Lung (tissue), 13 donors: ENCODE data around the gene RASSF7. TPM values are rescaled to one million over a fixed set of nuclear protein-coding genes. Genes with fewer than 3 reads are reported as not detected.

Source experiments
- ATAC-seq: fragments of 200-7000 bp; cut with Tn5 transposase; one replicate; pipeline ENCODE4 v1.9.1; 2020; ENCODE audit warnings: moderate number of reproducible peaks; ENCODE audit not compliant: insufficient read depth, low FRiP score
- DNase-seq, 3 donors: peaks; one replicate each; pipeline ENCODE4 v3.0.0-alpha.2; 2013 to 2017
- H3K27ac ChIP-seq, 2 donors: one replicate each; pipeline ENCODE4 v1.5.1; 2013; ENCODE audit warnings: mild to moderate bottlenecking in 2 of 2, moderate library complexity in 2 of 2, control low read depth in 1 of 2, inconsistent platforms in 1 of 2, low read depth in 1 of 2, low read length in 1 of 2
- H3K27me3 ChIP-seq, 3 donors: one replicate each; pipeline ENCODE4 v1.5.1; 2013; ENCODE audit warnings: low read length in 2 of 3; ENCODE audit not compliant: control insufficient read depth in 3 of 3, insufficient read depth in 3 of 3
- H3K36me3 ChIP-seq, 4 donors: one replicate each; pipeline ENCODE4 v1.5.1; 2013; ENCODE audit warnings: low read length in 4 of 4, mild to moderate bottlenecking in 1 of 4, moderate library complexity in 1 of 4; ENCODE audit not compliant: control insufficient read depth in 4 of 4, insufficient read depth in 4 of 4
- H3K4me1 ChIP-seq, 5 donors: one replicate each; pipeline ENCODE4 v1.5.1; 2013; ENCODE audit warnings: low read length in 5 of 5, mild to moderate bottlenecking in 2 of 5, moderate library complexity in 1 of 5; ENCODE audit not compliant: control insufficient read depth in 5 of 5, insufficient read depth in 5 of 5
- H3K4me3 ChIP-seq: one replicate; pipeline ENCODE4 v1.5.1; 2013; ENCODE audit warnings: mild to moderate bottlenecking, control low read depth, moderate library complexity
- H3K9ac ChIP-seq, 2 donors: one replicate each; pipeline ENCODE4 v1.5.1; 2013; ENCODE audit warnings: low read length in 2 of 2, control low read depth in 1 of 2; ENCODE audit not compliant: insufficient read depth in 1 of 2
- H3K9me3 ChIP-seq, 4 donors: one replicate each; pipeline ENCODE4 v1.5.1; 2013; ENCODE audit warnings: low read length in 3 of 4, mild to moderate bottlenecking in 1 of 4, moderate library complexity in 1 of 4; ENCODE audit not compliant: control insufficient read depth in 4 of 4, insufficient read depth in 3 of 4
- WGBS, 2 donors: extraction: QIAGEN DNeasy Blood & Tissue Kit; methylation state at CpG; one replicate each; pipeline ENCODE4 v1.1.7; 2013; 5-methylcytosine and 5-hydroxymethylcytosine counted together
- polyA plus RNA-seq, 2 donors: library from polyadenylated mRNA; stranded (reverse); fragments of 200-250 nt; gene quantifications; one replicate each; pipeline ENCODE4 v1.2.1, GENCODE V29; 2013
- small RNA-seq: library from RNA; depleted of rRNA; stranded (forward); fragments of <200 nt; gene quantifications from one replicate; pipeline ENCODE3, GENCODE V24; 2014; ENCODE audit warnings: low replicate concordance
- total RNA-seq, 2 donors: library from RNA; depleted of rRNA in 1 of 2; stranded (reverse); fragments of >200 nt in 1 of 2; gene quantifications; one replicate each; pipeline ENCODE4 v1.2.1, GENCODE V29; 2014 to 2021
- TF ChIP-seq, protein P1 (sequence below): IDR thresholded peaks from 2 replicates; pipeline ENCODE4 v1.5.1; 2012; ENCODE audit warnings: mild to moderate bottlenecking; ENCODE audit errors: control extremely low read depth, extremely low read depth
- donor health status: control.
- donor health status: control.
- donor health status: Bipolar disorder and iron deficiency.
- donor health status: healthy.
- donor health status: DM: yes; HTN: yes; CAD: no.

Gene RASSF7
- total and polyA plus RNA-seq, 4 donors: 47.9 to 153 (median 66.4) TPM

DNA sequence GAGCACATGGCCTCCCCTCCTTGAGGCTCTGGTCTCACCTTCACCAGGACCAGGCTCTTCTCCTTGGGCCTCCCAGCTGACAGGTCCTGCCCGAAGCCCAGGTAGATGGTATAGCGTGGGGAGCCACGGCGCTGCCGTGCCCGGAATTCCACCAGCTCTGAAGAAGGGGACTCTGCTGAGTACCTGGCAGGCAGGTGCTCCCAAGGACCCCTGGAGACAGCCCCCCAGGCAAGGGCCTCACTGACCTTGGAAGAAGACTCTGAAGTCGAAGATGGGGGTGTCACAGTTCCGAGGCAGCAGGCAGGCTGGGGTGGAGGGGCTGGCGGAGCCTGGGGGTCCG lies 52.2 kb downstream of the RASSF7 start:
- peaks cover 8 to 64% (median 21%) of the 10 kb centered on the region in 4 donors for H3K36me3 ChIP-seq
- DNase-seq (no peak), ATAC-seq (no peak)

DNA sequence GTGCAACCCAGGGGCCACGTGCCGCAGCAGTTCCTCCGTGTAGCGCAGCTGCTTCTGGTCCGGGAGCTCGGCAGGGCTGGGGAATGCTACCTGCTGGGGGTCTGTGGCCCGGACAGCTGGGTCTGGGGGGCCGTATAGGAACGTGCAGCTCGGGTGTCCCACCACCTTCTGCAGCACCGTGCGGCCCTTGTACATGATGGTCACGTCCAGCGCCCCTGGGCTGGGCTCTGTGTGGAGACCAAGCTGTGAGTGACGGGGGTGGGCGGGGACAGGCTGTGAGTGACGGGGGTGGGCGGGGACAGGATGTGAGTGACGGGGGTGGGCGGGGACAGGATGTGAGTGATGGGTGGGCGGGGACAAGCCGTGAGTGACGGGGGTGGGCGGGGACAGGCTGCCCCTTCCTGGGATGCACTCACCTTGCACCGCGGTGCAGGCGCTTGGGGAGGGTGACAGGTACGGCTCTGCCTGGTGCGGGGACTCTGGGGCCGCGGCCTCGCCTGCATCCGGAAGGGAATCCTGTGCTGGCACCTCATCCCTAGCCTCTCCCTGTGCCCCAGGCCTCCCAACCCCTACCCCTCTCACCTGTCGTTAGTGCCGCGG lies 52.7 kb downstream of the RASSF7 start:
- Histone ChIP-seq H3K27ac (peak overlapping the region in 1 of 2 donors; percentile 98), H3K4me1 (peaks cover 0 to 14% (median 9%) of the 10 kb centered on the region in 5 donors), H3K27me3 (no peaks in the 10 kb centered on the region), H3K36me3 (peaks cover 8 to 61% (median 18%) of the 10 kb centered on the region in 4 donors), H3K9me3 (no peaks in the 10 kb centered on the region), H3K4me3 (no peak overlapping the region), H3K9ac (no peak overlapping the region)
- WGBS, 2 donors: 56 to 80% methylated on average over 29 to 36 of the region's 36 CpGs
- DNase-seq (peak in 2 of 3 donors; percentile 39 to 74), ATAC-seq (no peak)
- TF ChIP-seq, protein P1, sequence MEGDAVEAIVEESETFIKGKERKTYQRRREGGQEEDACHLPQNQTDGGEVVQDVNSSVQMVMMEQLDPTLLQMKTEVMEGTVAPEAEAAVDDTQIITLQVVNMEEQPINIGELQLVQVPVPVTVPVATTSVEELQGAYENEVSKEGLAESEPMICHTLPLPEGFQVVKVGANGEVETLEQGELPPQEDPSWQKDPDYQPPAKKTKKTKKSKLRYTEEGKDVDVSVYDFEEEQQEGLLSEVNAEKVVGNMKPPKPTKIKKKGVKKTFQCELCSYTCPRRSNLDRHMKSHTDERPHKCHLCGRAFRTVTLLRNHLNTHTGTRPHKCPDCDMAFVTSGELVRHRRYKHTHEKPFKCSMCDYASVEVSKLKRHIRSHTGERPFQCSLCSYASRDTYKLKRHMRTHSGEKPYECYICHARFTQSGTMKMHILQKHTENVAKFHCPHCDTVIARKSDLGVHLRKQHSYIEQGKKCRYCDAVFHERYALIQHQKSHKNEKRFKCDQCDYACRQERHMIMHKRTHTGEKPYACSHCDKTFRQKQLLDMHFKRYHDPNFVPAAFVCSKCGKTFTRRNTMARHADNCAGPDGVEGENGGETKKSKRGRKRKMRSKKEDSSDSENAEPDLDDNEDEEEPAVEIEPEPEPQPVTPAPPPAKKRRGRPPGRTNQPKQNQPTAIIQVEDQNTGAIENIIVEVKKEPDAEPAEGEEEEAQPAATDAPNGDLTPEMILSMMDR: no peak

More for the DNA sequence above, 52.2 kb downstream of the RASSF7 start:
- no peaks in the 10 kb centered on the region for H3K9me3 ChIP-seq
- H3K27me3 ChIP-seq: no peaks in the 10 kb centered on the region
- peak overlapping the region in 1 of 2 donors; percentile 55 for H3K27ac ChIP-seq
- H3K4me3 ChIP-seq: no peak overlapping the region
- H3K9ac ChIP-seq: no peak overlapping the region
- 94 to 96% methylated on average over 10 of the region's 10 CpGs for WGBS, 2 donors
- TF ChIP-seq, protein P1: no peak
- H3K4me1 ChIP-seq: peaks cover 0 to 14% (median 9%) of the 10 kb centered on the region in 5 donors

Small RNA genes lying within 50 kb of the gene (small RNA-seq; reads per million reads assigned to genes)
- gene MIR210: 8.7 reads per million, percentile 96 among the genes with 10 or more reads in this experiment

Other genes with a start within 250 kb of the RASSF7 start
- 100 to 1,000 TPM in 1 of 2 donors, 10 to 100 TPM in 1; 53.3 to 104 TPM for gene IFITM1, start 246.9 kb upstream of the RASSF7 start, total RNA-seq
- gene IFITM1, start 246.9 kb upstream of the RASSF7 start, polyA plus RNA-seq: 100 to 1,000 TPM; 275 to 531 TPM
- gene IFITM3, start 240.1 kb upstream of the RASSF7 start, total RNA-seq: 100 to 1,000 TPM; 191 to 903 TPM
- 1,000 to 10,000 TPM; 1,642 to 2,585 TPM for gene IFITM3, start 240.1 kb upstream of the RASSF7 start, polyA plus RNA-seq
- 1 to 10 TPM; 1.4 to 6.8 TPM for gene B4GALNT4, start 191.5 kb upstream of the RASSF7 start, total RNA-seq
- gene B4GALNT4, start 191.5 kb upstream of the RASSF7 start, polyA plus RNA-seq: 1 to 10 TPM; 2.1 to 4.6 TPM
- gene PKP3, start 166.8 kb upstream of the RASSF7 start, total RNA-seq: 10 to 100 TPM; 15.7 to 63.1 TPM
- gene PKP3, start 166.8 kb upstream of the RASSF7 start, polyA plus RNA-seq: 10 to 100 TPM; 33.8 to 46.8 TPM
- gene SIGIRR, start 146.0 kb upstream of the RASSF7 start, total RNA-seq: 10 to 100 TPM; 25.7 to 87.3 TPM
- 100 to 1,000 TPM in 1 of 2 donors, 10 to 100 TPM in 1; 43.4 to 112 TPM for gene SIGIRR, start 146.0 kb upstream of the RASSF7 start, polyA plus RNA-seq
- 10 to 100 TPM in 1 of 2 donors, 1 to 10 TPM in 1; 5.8 to 17.6 TPM for gene ANO9, start 119.0 kb upstream of the RASSF7 start, total RNA-seq
- gene ANO9, start 119.0 kb upstream of the RASSF7 start, polyA plus RNA-seq: 10 to 100 TPM in 1 of 2 donors, 1 to 10 TPM in 1; 8.7 to 18.6 TPM
- 10 to 100 TPM; 26.8 to 29.4 TPM for gene PTDSS2, start 110.7 kb upstream of the RASSF7 start, total RNA-seq
- gene PTDSS2, start 110.7 kb upstream of the RASSF7 start, polyA plus RNA-seq: 10 to 100 TPM; 20.4 to 36.5 TPM
- 100 to 1,000 TPM; 152 to 313 TPM for gene RNH1, start 53.7 kb upstream of the RASSF7 start, total RNA-seq
- 100 to 1,000 TPM; 153 to 315 TPM for gene RNH1, start 53.7 kb upstream of the RASSF7 start, polyA plus RNA-seq
- 10 to 100 TPM; 20.5 to 73.5 TPM for gene HRAS, start 25.4 kb upstream of the RASSF7 start, total RNA-seq
- 100 to 1,000 TPM in 1 of 2 donors, 10 to 100 TPM in 1; 65.8 to 133 TPM for gene HRAS, start 25.4 kb upstream of the RASSF7 start, polyA plus RNA-seq
- 10 to 100 TPM in 1 of 2 donors, 1 to 10 TPM in 1; 3.4 to 11.7 TPM for gene LRRC56, start 23.4 kb upstream of the RASSF7 start, total RNA-seq
- gene LRRC56, start 23.4 kb upstream of the RASSF7 start, polyA plus RNA-seq: 1 to 10 TPM; 3.8 to 5.7 TPM
- gene LMNTD2, start 232 bp upstream of the RASSF7 start, total RNA-seq: 1 to 10 TPM; 3.0 to 9.7 TPM
- gene LMNTD2, start 232 bp upstream of the RASSF7 start, polyA plus RNA-seq: 1 to 10 TPM; 2.3 to 4.6 TPM
- 10 to 100 TPM; 23.2 to 39.3 TPM for gene PHRF1, start 15.5 kb downstream of the RASSF7 start, total RNA-seq
- gene PHRF1, start 15.5 kb downstream of the RASSF7 start, polyA plus RNA-seq: 10 to 100 TPM; 16.3 to 23.7 TPM
- 10 to 100 TPM; 24.7 to 43.5 TPM for gene IRF7, start 55.0 kb downstream of the RASSF7 start, total RNA-seq
- gene IRF7, start 55.0 kb downstream of the RASSF7 start, polyA plus RNA-seq: 10 to 100 TPM; 62.1 to 68.3 TPM
- not detected for gene CDHR5, start 64.0 kb downstream of the RASSF7 start, total RNA-seq
- gene CDHR5, start 64.0 kb downstream of the RASSF7 start, polyA plus RNA-seq: under 1 TPM; 0.02 to 0.10 TPM
- not detected for gene SCT, start 66.2 kb downstream of the RASSF7 start, total RNA-seq
- not detected for gene SCT, start 66.2 kb downstream of the RASSF7 start, polyA plus RNA-seq
- 1 to 10 TPM in 1 of 2 donors, not detected in 1; 1.1 TPM for gene DRD4, start 76.3 kb downstream of the RASSF7 start, total RNA-seq
- gene DRD4, start 76.3 kb downstream of the RASSF7 start, polyA plus RNA-seq: under 1 TPM; 0.05 to 0.35 TPM
- 10 to 100 TPM; 18.5 to 33.1 TPM for gene DEAF1, start 134.3 kb downstream of the RASSF7 start, total RNA-seq
- gene DEAF1, start 134.3 kb downstream of the RASSF7 start, polyA plus RNA-seq: 10 to 100 TPM; 20.0 to 24.7 TPM
- gene TMEM80, start 134.8 kb downstream of the RASSF7 start, total RNA-seq: 10 to 100 TPM; 10.3 to 23.2 TPM
- 10 to 100 TPM; 13.8 to 28.1 TPM for gene TMEM80, start 134.8 kb downstream of the RASSF7 start, polyA plus RNA-seq
- 100 to 1,000 TPM in 1 of 2 donors, 10 to 100 TPM in 1; 92.4 to 166 TPM for gene EPS8L2, start 145.3 kb downstream of the RASSF7 start, total RNA-seq
- 100 to 1,000 TPM in 1 of 2 donors, 10 to 100 TPM in 1; 35.6 to 114 TPM for gene EPS8L2, start 145.3 kb downstream of the RASSF7 start, polyA plus RNA-seq
- gene TALDO1, start 186.5 kb downstream of the RASSF7 start, total RNA-seq: 100 to 1,000 TPM; 128 to 292 TPM
- gene TALDO1, start 186.5 kb downstream of the RASSF7 start, polyA plus RNA-seq: 100 to 1,000 TPM; 186 to 311 TPM
- 10 to 100 TPM; 24.6 to 63.1 TPM for gene GATD1, start 216.5 kb downstream of the RASSF7 start, total RNA-seq
- 10 to 100 TPM; 22.1 to 53.6 TPM for gene GATD1, start 216.5 kb downstream of the RASSF7 start, polyA plus RNA-seq
- gene CEND1, start 229.1 kb downstream of the RASSF7 start, total RNA-seq: under 1 TPM in 1 of 2 donors, not detected in 1; 0.18 TPM
- under 1 TPM; 0.10 to 0.14 TPM for gene CEND1, start 229.1 kb downstream of the RASSF7 start, polyA plus RNA-seq
- gene SLC25A22, start 237.3 kb downstream of the RASSF7 start, total RNA-seq: 10 to 100 TPM; 10.6 to 38.2 TPM
- gene SLC25A22, start 237.3 kb downstream of the RASSF7 start, polyA plus RNA-seq: 10 to 100 TPM; 18.6 to 36.4 TPM
- gene PIDD1, start 244.3 kb downstream of the RASSF7 start, total RNA-seq: 10 to 100 TPM in 1 of 2 donors, 1 to 10 TPM in 1; 8.7 to 15.3 TPM
- 10 to 100 TPM in 1 of 2 donors, 1 to 10 TPM in 1; 8.5 to 16.9 TPM for gene PIDD1, start 244.3 kb downstream of the RASSF7 start, polyA plus RNA-seq
- gene RPLP2, start 249.0 kb downstream of the RASSF7 start, total RNA-seq: 1,000 to 10,000 TPM in 1 of 2 donors, 100 to 1,000 TPM in 1; 441 to 1,892 TPM
- gene RPLP2, start 249.0 kb downstream of the RASSF7 start, polyA plus RNA-seq: 1,000 to 10,000 TPM; 1,133 to 2,648 TPM